ENCODE measurements around the gene GPRC5D. TPM values are rescaled to one million over a fixed set of nuclear protein-coding genes. Genes with fewer than 3 reads are reported as not detected.

GPRC5D gene
- total and polyA plus RNA-seq, 12 donors: 0.04 TPM; not detected in 11

DNA sequence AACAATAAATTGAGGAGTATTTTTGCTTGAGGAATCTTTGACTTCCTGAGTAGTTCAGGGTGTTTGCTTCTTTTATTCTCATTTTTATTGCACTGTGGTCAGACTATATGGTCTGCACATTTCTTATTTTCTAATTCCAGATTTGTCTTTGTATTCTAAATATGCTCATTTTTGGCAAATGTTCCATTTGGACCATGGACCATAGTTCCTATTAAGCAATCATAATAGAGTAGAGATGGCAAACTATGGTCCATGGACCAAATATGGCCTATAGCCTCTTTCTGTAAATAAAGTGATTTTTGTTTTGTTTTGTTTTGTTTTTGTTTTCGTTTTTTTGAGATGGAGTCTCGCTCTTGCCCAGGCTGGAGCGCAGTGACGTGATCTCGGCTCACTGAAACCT lies 58.5 kb downstream of the GPRC5D start:
- Histone ChIP-seq H3K27ac (no peak overlapping the region), H3K4me1 (peaks cover 0 to 19% (median 12%) of the 10 kb centered on the region in 9 donors), H3K4me3 (no peak overlapping the region), H3K36me3 (no peaks in the 10 kb centered on the region), H3K27me3 (peaks cover 0 to 51% (median 29%) of the 10 kb centered on the region in 7 donors), H3K9me3 (no peaks in the 10 kb centered on the region)
- TF ChIP-seq CTCF (IDR thresholded peaks at IDR 0.05): no peak
- ATAC-seq (no peak), DNase-seq (no peak)
- intact Hi-C loops (cut with DNase I): no loop called here
- 97 to 98% methylated on average over 5 of the region's 5 CpGs for WGBS, 2 donors

DNA sequence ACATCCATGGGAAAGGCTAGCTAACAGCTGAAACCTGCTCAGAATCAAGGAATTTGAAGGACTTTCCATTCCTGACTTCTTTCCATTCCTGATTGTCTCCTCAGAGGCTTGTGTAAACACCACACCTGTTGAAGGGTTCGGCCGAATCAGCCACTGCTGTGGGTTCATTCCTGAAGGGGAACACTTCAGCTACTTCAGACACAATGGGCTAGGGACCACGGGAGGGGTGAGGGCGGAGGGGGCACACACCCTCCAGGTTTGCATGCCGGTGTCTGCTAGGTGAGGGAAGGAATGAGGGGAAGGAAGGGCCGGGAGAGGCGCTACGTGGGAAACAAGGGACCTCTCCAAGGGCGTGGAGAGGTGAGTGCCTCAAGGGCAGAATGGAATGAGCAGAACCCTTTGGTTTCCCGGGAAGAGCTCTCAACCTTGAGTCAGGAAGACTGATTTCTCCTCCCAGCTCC lies 59.3 kb downstream of the GPRC5D start:
- Histone ChIP-seq H3K27ac (no peak overlapping the region), H3K36me3 (no peaks in the 10 kb centered on the region), H3K27me3 (peaks cover 0 to 49% (median 34%) of the 10 kb centered on the region in 7 donors), H3K4me1 (peaks cover 0 to 19% (median 12%) of the 10 kb centered on the region in 9 donors), H3K9me3 (no peaks in the 10 kb centered on the region), H3K4me3 (no peak overlapping the region)
- ATAC-seq: no peak
- intact Hi-C loops (cut with DNase I): no loop called here
- no peak for TF ChIP-seq CTCF (IDR thresholded peaks at IDR 0.05)
- no peak for DNase-seq
- WGBS, 2 donors: 62 to 67% methylated on average over 10 of the region's 10 CpGs

DNA sequence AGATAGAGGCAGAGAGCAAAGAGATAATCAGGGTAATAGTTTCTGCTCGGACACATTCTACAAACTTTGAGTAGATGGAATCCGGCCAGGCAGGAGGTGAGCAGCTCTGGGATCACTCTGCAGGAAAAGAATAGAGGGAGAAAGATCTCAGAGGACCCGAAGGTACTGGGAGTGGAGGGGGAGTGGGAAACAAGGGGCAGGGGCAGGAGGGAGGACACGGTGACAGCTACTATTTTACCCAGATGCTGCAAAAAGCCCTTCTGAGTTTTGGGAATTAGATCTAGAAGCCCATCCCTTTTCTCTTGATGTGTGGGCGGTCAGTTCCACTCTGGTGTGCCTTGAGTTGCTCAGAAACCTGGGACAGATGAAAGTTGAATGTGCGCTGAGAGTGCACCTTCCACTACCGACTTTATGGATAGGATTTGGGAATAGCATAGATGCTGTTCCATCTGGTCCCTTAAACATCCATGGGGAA lies 60.1 kb downstream of the GPRC5D start:
- H3K9me3 ChIP-seq: no peaks in the 10 kb centered on the region
- DNase-seq: no peak
- H3K36me3 ChIP-seq: no peaks in the 10 kb centered on the region
- WGBS, 2 donors: 33 to 39% methylated on average over 7 of the region's 7 CpGs
- TF ChIP-seq CTCF (IDR thresholded peaks at IDR 0.05): no peak
- H3K4me1 ChIP-seq: peaks cover 0 to 19% (median 12%) of the 10 kb centered on the region in 9 donors
- H3K27me3 ChIP-seq: peaks cover 0 to 49% (median 35%) of the 10 kb centered on the region in 7 donors
- peak overlapping the region in 5 of 10 donors; percentile 28 to 69 (median 49) for H3K27ac ChIP-seq
- ATAC-seq: no peak
- H3K4me3 ChIP-seq: peak overlapping the region; percentile 21 to 63 (median 56)
- intact Hi-C loops (cut with DNase I): no loop called here

DNA sequence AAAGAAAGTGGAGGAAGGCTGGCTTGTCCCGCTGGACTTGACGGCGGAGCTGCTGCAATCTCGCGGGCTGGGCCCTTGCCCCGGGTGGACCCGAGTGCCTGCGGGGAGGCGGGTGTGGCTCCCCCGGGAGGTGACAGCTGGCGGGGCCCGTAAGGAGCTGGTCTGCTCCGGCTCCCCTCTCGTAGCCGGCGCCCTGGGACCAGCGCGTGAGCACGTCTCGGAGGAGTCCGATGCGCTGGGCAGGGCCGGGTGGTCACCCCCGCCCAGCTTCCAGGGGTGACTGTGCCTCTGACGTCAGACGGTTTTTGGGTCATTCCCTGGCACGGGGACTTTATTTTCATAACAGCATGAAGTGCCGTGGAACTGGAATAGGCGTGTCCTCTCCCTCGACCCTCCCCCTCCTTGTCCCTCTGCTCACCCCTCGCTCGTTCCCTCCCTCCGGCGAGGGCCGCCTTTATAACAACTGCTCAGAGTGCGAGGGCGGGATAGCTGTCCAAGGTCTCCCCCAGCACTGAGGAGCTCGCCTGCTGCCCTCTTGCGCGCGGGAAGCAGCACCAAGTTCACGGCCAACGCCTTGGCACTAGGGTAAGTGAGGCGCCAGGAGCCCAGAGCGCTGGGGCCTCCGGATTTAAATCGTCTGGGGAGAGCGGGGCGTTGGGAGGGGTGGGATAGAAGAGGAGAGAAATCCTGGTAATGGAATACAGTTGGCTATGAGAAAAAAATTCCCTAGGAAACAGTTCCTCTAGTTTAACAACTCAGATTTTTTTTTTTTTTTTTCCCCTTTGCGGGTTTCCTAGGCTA lies 60.7 kb downstream of the GPRC5D start, which contains the start of gene GPRC5A:
GPRC5A (plus strand) TSS at position 483 of the 801 bp plus-strand sequence. CDS start 16,688 bp downstream, outside the sequence.
- peaks cover 0 to 49% (median 31%) of the 10 kb centered on the region in 7 donors for H3K27me3 ChIP-seq
- peak; percentile 74 to 78 for DNase-seq
- peak within 1 kb of the TSS; percentile 21 to 63 (median 56) for H3K4me3 ChIP-seq
- no peak for TF ChIP-seq CTCF (IDR thresholded peaks at IDR 0.05)
- H3K4me1 ChIP-seq: peaks cover 0 to 19% (median 12%) of the 10 kb centered on the region in 9 donors
- peak within 1 kb of the TSS in 8 of 10 donors; percentile 10 to 69 (median 40) for H3K27ac ChIP-seq
- WGBS, 2 donors: 1 to 2% methylated on average over 50 of the region's 50 CpGs
- H3K9me3 ChIP-seq: no peaks in the 10 kb centered on the region
- no peaks in the 10 kb centered on the region for H3K36me3 ChIP-seq
- peak; percentile 87 to 94 (median 90) for ATAC-seq
- intact Hi-C loops (cut with DNase I): no loop called here

Other genes starting within 250 kb of the GPRC5D start
- gene CDKN1B, start 234.8 kb downstream of the GPRC5D start, total RNA-seq: 10 to 100 TPM; 26.3 to 56.2 (median 39.2) TPM
- 10 to 100 TPM; 20.8 to 21.7 TPM for gene CDKN1B, start 234.8 kb downstream of the GPRC5D start, polyA plus RNA-seq
- 10 to 100 TPM; 11.1 to 98.8 (median 22.0) TPM for gene APOLD1, start 166.5 kb downstream of the GPRC5D start, total RNA-seq
- gene APOLD1, start 166.5 kb downstream of the GPRC5D start, polyA plus RNA-seq: 10 to 100 TPM; 11.6 to 19.8 TPM
- 10 to 100 TPM; 24.0 to 32.3 (median 29.9) TPM for gene DDX47, start 138.8 kb downstream of the GPRC5D start, total RNA-seq
- 10 to 100 TPM; 16.8 to 29.5 TPM for gene DDX47, start 138.8 kb downstream of the GPRC5D start, polyA plus RNA-seq
- 1 to 10 TPM in 3 of 10 donors, under 1 TPM in 7; 0.26 to 4.5 (median 0.88) TPM for gene GPRC5A, start 60.6 kb downstream of the GPRC5D start, total RNA-seq
- under 1 TPM; 0.75 to 0.95 TPM for gene GPRC5A, start 60.6 kb downstream of the GPRC5D start, polyA plus RNA-seq
- 10 to 100 TPM; 45.2 to 71.4 (median 51.4) TPM for gene HEBP1, start 48.1 kb upstream of the GPRC5D start, total RNA-seq
- 10 to 100 TPM; 23.7 to 72.0 TPM for gene HEBP1, start 48.1 kb upstream of the GPRC5D start, polyA plus RNA-seq
- gene FAM234B, start 92.2 kb upstream of the GPRC5D start, total RNA-seq: 1 to 10 TPM; 1.4 to 3.6 (median 2.5) TPM
- 1 to 10 TPM in 1 of 2 donors, under 1 TPM in 1; 0.59 to 1.1 TPM for gene FAM234B, start 92.2 kb upstream of the GPRC5D start, polyA plus RNA-seq
- gene GSG1, start 151.5 kb upstream of the GPRC5D start, total RNA-seq: not detected
- not detected for gene GSG1, start 151.5 kb upstream of the GPRC5D start, polyA plus RNA-seq
- 100 to 1,000 TPM in 4 of 10 donors, 10 to 100 TPM in 6; 74.6 to 403 (median 98.5) TPM for gene EMP1, start 244.6 kb upstream of the GPRC5D start, total RNA-seq
- 10 to 100 TPM; 46.2 to 55.5 TPM for gene EMP1, start 244.6 kb upstream of the GPRC5D start, polyA plus RNA-seq

Measured in heart right ventricle (tissue), 16 donors.